ENCODE results near the gene HSP90AB1.
A peak's percentile ranks its signal among the peaks of the same experiment; 100 is the strongest.

Gene HSP90AB1

DNA sequence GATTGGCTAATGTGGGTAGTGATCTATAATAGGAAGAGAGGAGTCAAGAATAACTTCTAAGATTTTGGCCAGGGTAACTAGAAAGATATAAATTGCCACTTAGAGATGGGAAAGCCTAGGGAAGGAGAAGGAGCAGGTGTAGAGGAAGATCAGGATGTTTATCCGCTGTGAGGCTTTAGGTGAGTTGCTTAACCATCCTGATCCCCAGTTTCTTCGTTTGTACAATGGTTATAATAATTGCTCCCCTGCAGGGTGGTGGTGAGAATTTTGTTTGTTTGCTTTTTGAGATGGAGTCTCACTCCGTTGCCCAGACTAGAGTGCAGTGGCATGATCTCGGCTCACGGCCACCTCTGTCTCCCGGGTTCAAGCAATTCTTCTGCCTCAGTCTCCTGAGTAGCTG, 32.6 kb upstream of the HSP90AB1 start:
- H3K4me3 ChIP-seq (ENCODE audit: low read depth in 1 of 2, low read length in 2 of 2) = no peak overlapping the region
- no peak overlapping the region for H3K9ac ChIP-seq (ENCODE audit: low read depth in 1 of 2, low read length in 2 of 2)
- H3K9me3 ChIP-seq (ENCODE audit: control insufficient read depth in 1 of 2, low read length in 2 of 2) = no peaks in the 10 kb centered on the region
- H3K4me1 ChIP-seq (ENCODE audit: control insufficient read depth in 1 of 2, insufficient read depth in 2 of 2, low read length in 2 of 2) = peaks cover 18 to 23% of the 10 kb centered on the region in 2 donors
- no peak overlapping the region for H3K27ac ChIP-seq (ENCODE audit: low read depth, low read length)
- H3K36me3 ChIP-seq (ENCODE audit: control insufficient read depth in 1 of 2, insufficient read depth in 2 of 2, low read length in 2 of 2) = no peaks in the 10 kb centered on the region
- no peaks in the 10 kb centered on the region for H3K27me3 ChIP-seq (ENCODE audit: control insufficient read depth in 1 of 2, insufficient read depth in 2 of 2, low read length in 2 of 2)

DNA sequence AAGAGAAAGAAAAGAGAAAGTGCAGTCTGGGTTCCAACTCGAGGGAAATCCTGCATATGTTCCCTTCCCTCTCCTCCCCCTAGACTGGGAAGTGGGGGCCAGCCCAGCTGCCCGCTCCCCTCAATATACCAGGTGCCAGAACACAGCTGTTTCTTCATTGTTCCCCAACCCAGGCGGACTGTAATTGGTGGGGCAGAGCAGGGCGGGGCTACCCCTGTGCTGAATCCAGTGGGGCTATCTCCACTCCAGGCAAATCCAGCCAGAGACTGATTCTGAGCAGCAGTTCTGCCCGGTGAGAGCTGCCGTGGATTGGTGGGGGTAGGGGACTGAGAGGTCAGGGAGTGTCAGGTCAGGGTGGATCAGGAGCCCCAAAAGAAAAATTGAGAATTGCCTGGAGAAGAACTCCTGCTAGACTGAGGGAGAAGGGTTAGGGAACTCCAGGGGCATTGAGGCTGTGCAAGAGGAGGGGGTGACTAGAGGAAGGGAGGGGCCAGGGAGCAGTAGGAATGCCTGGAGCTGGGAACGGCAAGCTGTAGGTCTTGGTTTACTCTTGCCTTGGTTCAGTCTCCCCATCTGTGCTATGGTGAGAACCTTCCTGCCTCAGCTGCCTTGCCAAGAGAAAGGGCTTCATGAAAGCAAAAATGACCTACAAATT, 30.1 kb upstream of the HSP90AB1 start, which contains the start of gene MYMX:
TSS of gene MYMX (plus strand) at position 250 of the 655 bp plus-strand sequence. CDS start 546 bp downstream, outside the sequence.
- Histone ChIP-seq H3K27ac (ENCODE audit: low read depth, low read length) (no peak within 1 kb of the TSS), H3K9me3 (ENCODE audit: control insufficient read depth in 1 of 2, low read length in 2 of 2) (no peaks in the 10 kb centered on the region), H3K36me3 (ENCODE audit: control insufficient read depth in 1 of 2, insufficient read depth in 2 of 2, low read length in 2 of 2) (no peaks in the 10 kb centered on the region), H3K27me3 (ENCODE audit: control insufficient read depth in 1 of 2, insufficient read depth in 2 of 2, low read length in 2 of 2) (no peaks in the 10 kb centered on the region), H3K9ac (ENCODE audit: low read depth in 1 of 2, low read length in 2 of 2) (peak within 1 kb of the TSS in 1 of 2 donors; percentile 12), H3K4me3 (ENCODE audit: low read depth in 1 of 2, low read length in 2 of 2) (no peak within 1 kb of the TSS), H3K4me1 (ENCODE audit: control insufficient read depth in 1 of 2, insufficient read depth in 2 of 2, low read length in 2 of 2) (peaks cover 26 to 33% of the 10 kb centered on the region in 2 donors)

DNA sequence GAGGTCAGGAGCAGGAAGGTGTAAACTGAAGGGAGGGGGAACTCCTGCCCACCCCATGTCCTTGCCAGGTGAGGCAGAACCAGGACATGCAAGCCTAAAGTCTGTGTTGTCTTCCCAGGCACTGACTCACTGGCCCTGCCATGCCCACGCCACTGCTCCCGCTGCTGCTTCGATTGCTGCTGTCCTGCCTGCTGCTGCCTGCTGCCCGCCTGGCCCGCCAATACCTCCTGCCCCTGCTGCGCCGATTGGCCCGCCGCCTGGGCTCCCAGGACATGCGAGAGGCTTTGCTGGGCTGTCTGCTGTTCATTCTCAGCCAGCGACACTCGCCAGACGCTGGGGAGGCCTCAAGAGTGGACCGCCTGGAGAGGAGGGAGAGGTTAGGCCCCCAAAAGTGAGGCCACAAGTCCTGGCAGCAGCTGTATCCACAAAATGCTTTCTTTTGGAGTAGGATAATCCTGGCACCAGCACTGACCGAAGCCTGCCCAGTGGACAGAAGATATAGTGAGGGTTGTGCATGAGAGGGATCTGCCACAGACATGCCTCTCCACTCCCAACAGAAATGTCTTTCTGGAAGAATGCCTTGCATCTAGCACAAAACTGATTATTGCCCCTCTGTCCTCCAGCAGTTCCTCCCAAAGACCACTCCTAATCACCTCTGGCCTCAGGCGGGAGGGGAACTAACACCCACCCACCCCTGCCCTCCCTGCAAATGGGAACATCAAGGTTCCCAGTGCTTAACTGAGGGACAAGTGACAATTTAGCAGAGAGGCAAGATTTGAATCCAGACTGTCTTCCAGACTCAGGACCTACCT, 29.4 kb upstream of the HSP90AB1 start:
- peak overlapping the region in 1 of 2 donors; percentile 12 for H3K9ac ChIP-seq (ENCODE audit: low read depth in 1 of 2, low read length in 2 of 2)
- no peaks in the 10 kb centered on the region for H3K27me3 ChIP-seq (ENCODE audit: control insufficient read depth in 1 of 2, insufficient read depth in 2 of 2, low read length in 2 of 2)
- peaks cover 31 to 37% of the 10 kb centered on the region in 2 donors for H3K4me1 ChIP-seq (ENCODE audit: control insufficient read depth in 1 of 2, insufficient read depth in 2 of 2, low read length in 2 of 2)
- H3K27ac ChIP-seq (ENCODE audit: low read depth, low read length) = no peak overlapping the region
- H3K36me3 ChIP-seq (ENCODE audit: control insufficient read depth in 1 of 2, insufficient read depth in 2 of 2, low read length in 2 of 2) = no peaks in the 10 kb centered on the region
- no peak overlapping the region for H3K4me3 ChIP-seq (ENCODE audit: low read depth in 1 of 2, low read length in 2 of 2)
- H3K9me3 ChIP-seq (ENCODE audit: control insufficient read depth in 1 of 2, low read length in 2 of 2) = no peaks in the 10 kb centered on the region

DNA sequence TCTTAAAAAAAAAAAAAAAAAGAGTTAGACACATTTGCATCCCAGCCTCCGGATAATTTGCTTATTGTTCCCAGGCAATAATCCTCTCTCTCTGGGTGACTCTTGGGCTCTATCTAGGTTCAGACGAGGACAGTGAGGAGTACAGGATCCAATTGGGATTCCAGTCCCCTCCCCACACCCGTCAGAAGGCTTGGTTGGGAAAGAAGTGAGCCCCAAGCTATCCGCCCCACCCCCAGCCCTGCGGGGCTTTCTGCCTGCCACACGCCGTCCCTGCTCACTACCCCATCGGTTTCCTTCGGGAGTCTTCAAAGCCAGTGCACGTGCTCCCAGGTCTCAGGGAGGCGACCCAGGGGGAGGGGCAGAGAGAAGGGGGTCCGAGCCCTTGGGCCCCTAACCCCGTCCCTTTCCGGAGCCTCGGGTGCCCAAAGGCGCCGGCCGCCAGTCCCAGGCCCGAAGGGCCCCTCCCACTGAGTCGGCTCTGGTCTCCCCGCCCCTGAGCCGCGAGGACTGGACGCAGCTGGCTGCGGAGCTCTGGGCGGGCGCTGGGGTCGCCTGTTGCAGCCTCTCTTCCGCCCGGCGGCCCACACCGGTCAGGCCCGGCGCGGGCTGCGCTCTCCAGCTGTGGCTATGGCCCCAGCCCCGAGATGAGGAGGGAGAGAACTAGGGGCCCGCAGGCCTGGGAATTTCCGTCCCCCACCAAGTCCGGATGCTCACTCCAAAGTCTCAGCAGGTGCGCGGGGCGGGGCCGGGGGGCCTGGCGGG, 27.7 kb upstream of the HSP90AB1 start:
- Histone ChIP-seq H3K27ac (ENCODE audit: low read depth, low read length) (peak overlapping the region; percentile 67), H3K4me1 (ENCODE audit: control insufficient read depth in 1 of 2, insufficient read depth in 2 of 2, low read length in 2 of 2) (peaks cover 42 to 47% of the 10 kb centered on the region in 2 donors), H3K36me3 (ENCODE audit: control insufficient read depth in 1 of 2, insufficient read depth in 2 of 2, low read length in 2 of 2) (no peaks in the 10 kb centered on the region)

DNA sequence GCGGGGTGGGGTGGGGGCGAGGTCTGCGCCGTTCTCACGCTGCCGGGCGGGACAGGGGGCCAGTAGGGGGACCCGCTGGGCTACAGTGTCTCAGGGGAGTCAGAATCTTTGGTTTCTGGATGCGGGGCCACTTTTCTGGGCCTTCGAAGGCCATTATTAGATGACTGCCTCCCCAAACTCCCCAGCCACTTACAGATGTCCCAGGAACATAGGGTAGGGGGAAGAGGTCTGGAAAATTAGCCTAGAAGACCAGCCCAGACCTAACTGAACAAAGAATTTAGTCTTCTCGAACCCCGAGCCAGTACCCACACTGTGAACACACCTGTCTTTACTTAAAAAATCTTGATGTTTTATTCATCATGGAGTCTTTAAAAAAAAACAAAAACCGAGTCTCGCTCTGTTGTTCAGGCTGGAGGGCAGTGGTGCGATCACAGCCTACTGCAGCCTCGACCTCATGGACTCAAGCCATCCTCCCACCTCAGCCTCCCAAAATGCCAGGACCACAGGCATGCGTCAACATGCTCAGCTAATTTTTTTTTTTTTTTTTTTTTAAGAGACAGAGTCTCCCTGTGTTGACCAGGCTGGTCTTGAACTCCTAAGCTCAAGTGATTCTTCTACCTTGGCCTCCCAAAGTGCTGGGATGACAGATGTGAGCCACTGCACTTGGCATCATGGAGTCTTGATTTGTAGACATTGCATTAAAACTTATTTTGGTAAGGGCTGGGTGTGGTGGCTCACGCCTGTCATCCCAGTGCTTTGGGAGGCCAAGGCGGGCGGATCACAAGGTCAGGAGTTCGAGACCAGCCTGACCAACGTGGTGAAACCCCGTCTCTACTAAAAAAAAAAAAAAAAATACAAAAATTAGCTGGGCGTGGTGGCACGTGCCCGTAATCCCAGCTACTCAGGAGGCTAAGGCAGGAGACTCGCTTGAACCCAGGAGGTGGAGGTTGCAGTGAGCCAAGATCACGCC, 26.8 kb upstream of the HSP90AB1 start:
- peak overlapping the region; percentile 28 for H3K27ac ChIP-seq (ENCODE audit: low read depth, low read length)
- no peaks in the 10 kb centered on the region for H3K36me3 ChIP-seq (ENCODE audit: control insufficient read depth in 1 of 2, insufficient read depth in 2 of 2, low read length in 2 of 2)
- H3K9me3 ChIP-seq (ENCODE audit: control insufficient read depth in 1 of 2, low read length in 2 of 2) = no peaks in the 10 kb centered on the region
- peak overlapping the region; percentile 51 to 52 for H3K4me3 ChIP-seq (ENCODE audit: low read depth in 1 of 2, low read length in 2 of 2)
- H3K9ac ChIP-seq (ENCODE audit: low read depth in 1 of 2, low read length in 2 of 2) = no peak overlapping the region
- peaks cover 49 to 54% of the 10 kb centered on the region in 2 donors for H3K4me1 ChIP-seq (ENCODE audit: control insufficient read depth in 1 of 2, insufficient read depth in 2 of 2, low read length in 2 of 2)
- no peaks in the 10 kb centered on the region for H3K27me3 ChIP-seq (ENCODE audit: control insufficient read depth in 1 of 2, insufficient read depth in 2 of 2, low read length in 2 of 2)

More for the DNA sequence above, 27.7 kb upstream of the HSP90AB1 start:
- Histone ChIP-seq H3K27me3 (ENCODE audit: control insufficient read depth in 1 of 2, insufficient read depth in 2 of 2, low read length in 2 of 2) (no peaks in the 10 kb centered on the region), H3K4me3 (ENCODE audit: low read depth in 1 of 2, low read length in 2 of 2) (peak overlapping the region; percentile 63 to 68), H3K9ac (ENCODE audit: low read depth in 1 of 2, low read length in 2 of 2) (peak overlapping the region; percentile 52 to 57), H3K9me3 (ENCODE audit: control insufficient read depth in 1 of 2, low read length in 2 of 2) (no peaks in the 10 kb centered on the region)

DNA sequence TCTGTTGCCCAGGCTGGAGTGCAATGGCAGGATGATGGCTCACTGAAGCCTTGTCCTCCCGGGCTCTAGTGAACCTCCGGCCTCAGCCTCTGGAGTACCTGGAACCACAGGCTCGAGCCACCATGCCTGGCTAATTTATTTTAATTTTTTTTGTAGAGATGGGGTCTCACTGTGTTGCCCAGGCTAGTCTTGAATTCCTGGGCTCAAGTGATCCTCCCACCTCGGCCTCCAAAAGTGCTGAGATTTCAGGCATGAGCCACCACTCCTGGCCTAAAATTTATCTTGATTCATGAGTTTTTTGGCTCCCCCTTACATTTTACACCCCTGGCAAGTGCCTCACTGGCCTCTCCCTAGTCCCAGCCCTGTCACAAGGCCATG, 26.0 kb upstream of the HSP90AB1 start:
- no peaks in the 10 kb centered on the region for H3K9me3 ChIP-seq (ENCODE audit: control insufficient read depth in 1 of 2, low read length in 2 of 2)
- H3K27me3 ChIP-seq (ENCODE audit: control insufficient read depth in 1 of 2, insufficient read depth in 2 of 2, low read length in 2 of 2) = no peaks in the 10 kb centered on the region
- H3K36me3 ChIP-seq (ENCODE audit: control insufficient read depth in 1 of 2, insufficient read depth in 2 of 2, low read length in 2 of 2) = no peaks in the 10 kb centered on the region
- no peak overlapping the region for H3K4me3 ChIP-seq (ENCODE audit: low read depth in 1 of 2, low read length in 2 of 2)
- peak overlapping the region in 1 of 2 donors; percentile 32 for H3K9ac ChIP-seq (ENCODE audit: low read depth in 1 of 2, low read length in 2 of 2)
- H3K4me1 ChIP-seq (ENCODE audit: control insufficient read depth in 1 of 2, insufficient read depth in 2 of 2, low read length in 2 of 2) = peaks cover 55 to 58% of the 10 kb centered on the region in 2 donors
- H3K27ac ChIP-seq (ENCODE audit: low read depth, low read length) = no peak overlapping the region

DNA sequence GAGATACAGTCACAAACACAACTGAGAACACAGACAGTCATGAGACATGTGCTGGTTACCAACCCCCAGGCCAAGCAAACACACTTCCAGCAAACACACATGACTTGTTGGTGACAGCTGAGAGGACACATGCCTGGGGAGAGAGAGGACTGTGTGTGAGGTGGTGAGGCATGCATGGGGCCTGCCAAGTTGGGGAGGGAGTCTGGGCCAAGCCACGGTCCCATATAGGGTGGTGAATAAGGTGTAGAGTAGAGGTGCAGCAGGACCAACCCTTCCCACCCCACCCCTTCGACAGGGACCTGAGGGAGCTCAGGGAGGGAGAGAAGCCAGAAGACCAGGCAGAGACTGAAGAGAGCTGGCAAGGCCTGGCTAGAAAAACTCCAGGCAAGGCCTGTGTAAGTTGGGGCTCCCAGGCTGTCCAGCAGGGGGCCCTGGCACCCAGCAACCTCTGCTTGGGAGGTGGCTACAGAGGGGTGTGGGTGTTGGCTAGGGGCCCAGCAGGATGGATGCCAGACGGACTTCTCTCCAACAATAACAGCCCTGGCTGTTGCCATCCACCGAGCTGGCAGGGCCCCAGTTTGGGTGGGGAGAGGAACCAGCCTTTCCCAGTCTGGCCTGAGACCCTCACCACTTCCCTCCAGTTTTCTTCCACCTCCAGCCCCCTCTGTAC, 25.5 kb upstream of the HSP90AB1 start:
- H3K4me1 ChIP-seq (ENCODE audit: control insufficient read depth in 1 of 2, insufficient read depth in 2 of 2, low read length in 2 of 2) = peaks cover 58 to 61% of the 10 kb centered on the region in 2 donors
- peak overlapping the region; percentile 70 for H3K27ac ChIP-seq (ENCODE audit: low read depth, low read length)
- no peaks in the 10 kb centered on the region for H3K9me3 ChIP-seq (ENCODE audit: control insufficient read depth in 1 of 2, low read length in 2 of 2)
- H3K27me3 ChIP-seq (ENCODE audit: control insufficient read depth in 1 of 2, insufficient read depth in 2 of 2, low read length in 2 of 2) = no peaks in the 10 kb centered on the region
- no peak overlapping the region for H3K4me3 ChIP-seq (ENCODE audit: low read depth in 1 of 2, low read length in 2 of 2)
- peak overlapping the region; percentile 32 to 46 for H3K9ac ChIP-seq (ENCODE audit: low read depth in 1 of 2, low read length in 2 of 2)
- H3K36me3 ChIP-seq (ENCODE audit: control insufficient read depth in 1 of 2, insufficient read depth in 2 of 2, low read length in 2 of 2) = no peaks in the 10 kb centered on the region

DNA sequence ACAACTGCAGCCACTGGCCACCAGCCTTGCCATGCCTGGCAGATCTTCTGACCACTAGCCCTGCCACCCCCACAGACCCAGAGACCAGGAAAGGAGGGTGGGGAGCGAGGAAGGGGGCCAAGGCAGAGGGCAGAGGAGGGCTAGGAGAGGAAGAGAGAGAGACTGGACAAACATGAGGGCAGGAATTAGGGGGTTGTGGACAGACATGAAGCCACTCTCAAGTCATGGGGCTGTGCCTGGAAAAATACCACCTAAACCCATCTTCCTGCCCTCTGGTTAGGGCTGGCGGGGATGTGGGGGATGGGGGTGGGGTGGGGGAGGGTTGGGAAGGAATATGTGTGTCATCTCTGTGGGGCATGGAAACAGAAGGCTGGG, 25.0 kb upstream of the HSP90AB1 start:
- peaks cover 53 to 57% of the 10 kb centered on the region in 2 donors for H3K4me1 ChIP-seq (ENCODE audit: control insufficient read depth in 1 of 2, insufficient read depth in 2 of 2, low read length in 2 of 2)
- H3K27ac ChIP-seq (ENCODE audit: low read depth, low read length) = peak overlapping the region; percentile 70
- H3K27me3 ChIP-seq (ENCODE audit: control insufficient read depth in 1 of 2, insufficient read depth in 2 of 2, low read length in 2 of 2) = no peaks in the 10 kb centered on the region
- no peaks in the 10 kb centered on the region for H3K36me3 ChIP-seq (ENCODE audit: control insufficient read depth in 1 of 2, insufficient read depth in 2 of 2, low read length in 2 of 2)
- H3K9me3 ChIP-seq (ENCODE audit: control insufficient read depth in 1 of 2, low read length in 2 of 2) = no peaks in the 10 kb centered on the region
- H3K9ac ChIP-seq (ENCODE audit: low read depth in 1 of 2, low read length in 2 of 2) = peak overlapping the region; percentile 6 to 46
- no peak overlapping the region for H3K4me3 ChIP-seq (ENCODE audit: low read depth in 1 of 2, low read length in 2 of 2)
